Tibial artery (tissue), 4 donors: ENCODE results near the gene SIM1.
A peak's percentile ranks its signal among the peaks of the same experiment; 100 is the strongest.

ENCODE experiments used
- DNase-seq, 2 donors: peaks; one replicate each; pipeline ENCODE4 v3.0.0-alpha.2; 2019
- H3K27ac ChIP-seq, 2 donors: fragments of 200-600 bp; sonication (generic) in 1 of 2; 1 replicate in 1 of 2; 2 replicates in 1 of 2; pipeline ENCODE4 v1.5.1; 2018 to 2019; ENCODE audit warnings: mild to moderate bottlenecking in 1 of 2
- H3K27me3 ChIP-seq, 2 donors: fragments of 200-600 bp; sonication (generic) in 1 of 2; one replicate each; pipeline versions ENCODE4 v1.5.1 to v1.6.0; 2016 to 2019
- H3K36me3 ChIP-seq, 3 donors: fragments of 200-600 bp; sonication (generic) in 2 of 3; one replicate each; pipeline ENCODE4 v1.5.1; 2016 to 2019; ENCODE audit warnings: mild to moderate bottlenecking in 2 of 3
- H3K4me1 ChIP-seq, 4 donors: fragments of 200-600 bp; sonication (generic) in 2 of 4; 1 replicate in 3 of 4; 2 replicates in 1 of 4; pipeline ENCODE4 v1.5.1; 2016 to 2019
- H3K4me3 ChIP-seq, 2 donors: fragments of 200-600 bp; sonication (generic) in 1 of 2; 1 replicate in 1 of 2; 2 replicates in 1 of 2; pipeline ENCODE4 v1.5.1; 2018 to 2019; ENCODE audit warnings: mild to moderate bottlenecking in 2 of 2
- H3K9me3 ChIP-seq, 3 donors: fragments of 200-600 bp; sonication (generic) in 1 of 3; one replicate each; pipeline ENCODE4 v1.5.1; 2016 to 2019
- intact Hi-C: fragments of 100-400 bp; cut with DNase I; formaldehyde crosslinking; loops from one replicate; pipeline ENCODE4 v1.15.0; 2023; ENCODE audit warnings: low total_unique reads
- TF ChIP-seq, protein P1 (sequence below), 2 experiments: fragments of 200-600 bp in 1 of 2; fragments of 450-650 bp in 1 of 2; IDR thresholded peaks; one replicate each; pipeline ENCODE4 v1.5.1; 2017 to 2019; ENCODE audit warnings: antibody characterized with exemption in 2 of 2, mild to moderate bottlenecking in 1 of 2, moderate library complexity in 1 of 2

The SIM1 gene

DNA sequence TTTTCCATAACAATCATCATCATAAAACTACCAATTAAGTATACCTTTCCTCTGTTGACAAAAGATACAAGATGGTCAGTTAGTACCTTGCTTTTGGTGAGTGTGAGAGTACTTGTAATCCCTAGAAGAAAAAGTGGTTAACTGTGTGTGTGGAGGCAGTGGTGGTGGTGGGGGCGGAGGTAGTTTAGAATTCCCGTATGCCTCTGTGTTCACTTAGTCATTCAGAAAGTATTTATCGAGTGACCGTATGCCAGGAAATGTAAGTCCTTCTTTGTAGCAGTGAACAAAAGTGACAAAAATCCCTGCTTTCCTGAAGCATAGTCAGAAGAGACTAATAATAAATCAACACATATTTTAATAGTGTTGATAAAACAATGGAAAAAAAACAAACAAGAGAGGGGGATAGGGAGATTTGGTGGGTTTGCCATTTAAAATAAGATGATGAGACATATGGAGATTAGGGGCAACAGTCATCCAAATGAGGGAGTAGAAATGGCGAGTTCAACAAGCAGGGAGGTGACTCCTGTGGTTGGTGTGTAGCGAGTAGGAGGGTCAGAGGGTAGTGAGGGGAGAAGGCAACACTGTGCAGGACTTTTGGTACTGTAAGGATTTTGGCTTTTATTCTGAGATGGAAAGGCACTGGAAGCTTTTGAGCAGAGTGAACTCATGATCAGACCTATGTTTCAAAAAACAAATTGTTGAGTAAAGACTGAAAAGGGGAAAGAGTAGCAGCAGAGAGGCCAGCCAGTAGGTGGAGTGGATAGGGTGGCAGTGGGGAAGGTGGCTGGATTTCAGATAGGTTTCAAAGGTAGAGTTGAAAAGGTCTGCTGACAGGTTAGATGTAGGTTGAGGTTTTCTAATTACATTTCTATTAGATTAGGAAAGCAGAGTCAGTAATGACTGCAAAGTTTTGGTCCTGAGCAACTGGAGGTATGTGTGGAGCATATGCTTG is 40.3 kb upstream of the SIM1 start:
- no peak for DNase-seq
- intact Hi-C loops: no loop called here
- H3K27ac ChIP-seq: peak overlapping the region; percentile 54 to 57

DNA sequence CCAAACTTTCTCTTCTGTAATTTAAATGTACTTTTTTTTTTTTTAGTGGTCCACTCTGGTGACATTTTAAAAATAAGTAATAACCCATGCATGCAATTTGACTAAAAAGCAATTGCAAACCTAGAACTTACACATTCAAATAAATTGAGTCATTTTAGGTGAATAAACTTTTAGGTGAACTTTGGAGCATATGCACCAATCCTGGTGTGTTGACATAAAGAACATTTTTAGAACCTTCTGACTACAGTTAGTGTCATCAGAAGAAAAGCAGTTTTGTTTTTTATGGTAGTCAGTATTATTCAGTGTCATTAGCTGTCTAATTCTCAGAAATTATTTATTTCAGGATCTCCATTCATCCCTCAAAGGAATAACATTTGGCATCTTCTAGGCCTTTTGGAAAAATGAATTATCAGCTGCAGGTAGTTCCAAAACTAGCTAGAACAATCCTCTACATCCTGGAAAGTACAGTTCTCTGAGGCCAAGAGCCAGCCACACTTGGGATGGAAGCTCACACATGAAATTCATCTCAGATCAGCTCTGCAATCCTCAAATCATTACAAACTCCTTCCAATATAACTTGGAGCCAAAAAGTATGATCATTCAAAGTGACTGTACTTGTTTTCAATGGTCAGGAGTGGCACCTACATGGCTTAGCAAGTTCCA is 38.5 kb upstream of the SIM1 start:
- no peak overlapping the region for H3K4me3 ChIP-seq
- DNase-seq: no peak
- TF ChIP-seq, protein P1, sequence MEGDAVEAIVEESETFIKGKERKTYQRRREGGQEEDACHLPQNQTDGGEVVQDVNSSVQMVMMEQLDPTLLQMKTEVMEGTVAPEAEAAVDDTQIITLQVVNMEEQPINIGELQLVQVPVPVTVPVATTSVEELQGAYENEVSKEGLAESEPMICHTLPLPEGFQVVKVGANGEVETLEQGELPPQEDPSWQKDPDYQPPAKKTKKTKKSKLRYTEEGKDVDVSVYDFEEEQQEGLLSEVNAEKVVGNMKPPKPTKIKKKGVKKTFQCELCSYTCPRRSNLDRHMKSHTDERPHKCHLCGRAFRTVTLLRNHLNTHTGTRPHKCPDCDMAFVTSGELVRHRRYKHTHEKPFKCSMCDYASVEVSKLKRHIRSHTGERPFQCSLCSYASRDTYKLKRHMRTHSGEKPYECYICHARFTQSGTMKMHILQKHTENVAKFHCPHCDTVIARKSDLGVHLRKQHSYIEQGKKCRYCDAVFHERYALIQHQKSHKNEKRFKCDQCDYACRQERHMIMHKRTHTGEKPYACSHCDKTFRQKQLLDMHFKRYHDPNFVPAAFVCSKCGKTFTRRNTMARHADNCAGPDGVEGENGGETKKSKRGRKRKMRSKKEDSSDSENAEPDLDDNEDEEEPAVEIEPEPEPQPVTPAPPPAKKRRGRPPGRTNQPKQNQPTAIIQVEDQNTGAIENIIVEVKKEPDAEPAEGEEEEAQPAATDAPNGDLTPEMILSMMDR (IDR thresholded peaks at IDR 0.05): no peak
- H3K9me3 ChIP-seq: no peaks in the 10 kb centered on the region
- intact Hi-C loops: no loop called here
- H3K4me1 ChIP-seq: peaks cover 0 to 29% (median 13%) of the 10 kb centered on the region in 4 donors
- no peaks in the 10 kb centered on the region for H3K27me3 ChIP-seq
- H3K36me3 ChIP-seq: peaks cover 0 to under 1% (median 0%) of the 10 kb centered on the region in 3 donors
- H3K27ac ChIP-seq: peak overlapping the region; percentile 54 to 57

More for the DNA sequence above, 40.3 kb upstream of the SIM1 start:
- Histone ChIP-seq H3K36me3 (peaks cover 4 to 17% (median 14%) of the 10 kb centered on the region in 3 donors), H3K27me3 (no peaks in the 10 kb centered on the region), H3K9me3 (no peaks in the 10 kb centered on the region), H3K4me1 (peaks cover 0 to 29% (median 13%) of the 10 kb centered on the region in 4 donors), H3K4me3 (no peak overlapping the region)
- TF ChIP-seq, protein P1 (IDR thresholded peaks at IDR 0.05): no peak

DNA sequence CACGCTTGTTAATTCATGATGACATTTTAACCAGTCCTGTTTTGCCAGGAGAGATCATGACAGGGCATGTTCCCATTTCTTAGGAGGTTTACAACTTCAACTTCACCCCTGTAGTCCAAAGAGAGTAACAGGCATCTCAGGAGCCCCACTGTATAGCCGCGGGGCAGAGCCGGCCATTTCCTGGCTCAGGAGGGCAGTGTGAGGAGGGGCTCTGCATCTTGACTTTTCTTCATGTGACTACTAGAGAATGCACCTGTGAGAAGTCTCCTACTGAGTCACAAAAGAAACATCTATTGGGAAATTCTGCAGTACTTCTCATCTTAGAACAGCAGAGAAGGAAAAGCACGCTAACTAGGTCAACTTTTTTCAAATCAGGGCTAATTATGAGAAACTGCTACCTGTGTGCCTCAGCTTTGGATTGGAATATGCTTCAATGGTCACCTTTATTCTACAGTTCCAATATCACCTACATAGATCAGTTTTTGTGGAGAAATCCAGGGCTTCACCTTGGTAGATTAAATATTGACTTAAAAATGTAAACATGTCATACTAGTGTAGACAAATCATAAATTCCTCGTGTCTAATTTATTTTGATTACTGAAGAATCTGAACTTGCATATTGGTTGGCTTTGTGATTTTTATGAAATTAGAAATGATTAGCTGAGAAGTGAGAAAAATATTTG is 28.6 kb upstream of the SIM1 start:
- Histone ChIP-seq H3K4me3 (no peak overlapping the region), H3K9me3 (no peaks in the 10 kb centered on the region), H3K27ac (no peak overlapping the region), H3K4me1 (no peaks in the 10 kb centered on the region), H3K36me3 (no peaks in the 10 kb centered on the region), H3K27me3 (peaks cover 0 to 13% of the 10 kb centered on the region in 2 donors)
- TF ChIP-seq, protein P1 (IDR thresholded peaks at IDR 0.05): no peak
- intact Hi-C loops: no loop called here
- no peak for DNase-seq

DNA sequence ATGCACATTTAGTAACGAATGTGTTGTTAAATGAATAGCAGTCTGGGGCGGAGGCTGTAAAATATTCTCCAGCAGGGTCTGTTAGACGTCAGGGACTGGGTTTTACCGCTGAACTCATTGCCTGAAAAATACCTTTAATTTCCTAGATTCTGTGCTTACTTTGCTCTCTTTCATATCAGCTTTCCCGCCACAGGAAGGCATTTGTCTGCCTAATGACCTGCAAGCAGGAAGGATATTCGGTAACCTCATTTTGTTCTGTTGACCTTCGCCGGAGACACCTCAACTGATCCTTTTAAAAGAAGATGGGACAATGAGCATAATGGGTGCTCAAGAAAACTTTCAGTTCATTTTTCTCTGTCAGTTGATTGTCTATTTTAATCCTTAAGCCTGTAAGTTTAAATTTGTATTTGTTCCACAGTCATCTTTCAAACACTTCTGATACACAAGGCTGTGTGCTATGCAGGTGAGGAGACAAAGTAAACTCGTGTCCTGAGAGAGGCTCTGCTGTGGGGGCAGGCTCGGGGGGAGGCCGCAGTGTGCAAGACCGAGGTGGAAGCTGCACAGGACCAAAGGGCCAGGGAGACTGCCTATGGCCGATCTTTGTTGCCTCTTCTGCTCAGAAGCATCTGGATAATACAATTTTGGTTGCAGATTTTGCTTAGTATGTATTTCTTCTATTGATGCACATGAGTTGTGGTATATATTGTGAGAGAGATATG is 27.4 kb upstream of the SIM1 start:
- DNase-seq: no peak
- no peak overlapping the region for H3K27ac ChIP-seq
- H3K4me3 ChIP-seq: no peak overlapping the region
- TF ChIP-seq, protein P1 (IDR thresholded peaks at IDR 0.05): no peak
- H3K27me3 ChIP-seq: peaks cover 0 to 13% of the 10 kb centered on the region in 2 donors
- H3K36me3 ChIP-seq: no peaks in the 10 kb centered on the region
- intact Hi-C loops: no loop called here
- H3K9me3 ChIP-seq: no peaks in the 10 kb centered on the region
- H3K4me1 ChIP-seq: no peaks in the 10 kb centered on the region

DNA sequence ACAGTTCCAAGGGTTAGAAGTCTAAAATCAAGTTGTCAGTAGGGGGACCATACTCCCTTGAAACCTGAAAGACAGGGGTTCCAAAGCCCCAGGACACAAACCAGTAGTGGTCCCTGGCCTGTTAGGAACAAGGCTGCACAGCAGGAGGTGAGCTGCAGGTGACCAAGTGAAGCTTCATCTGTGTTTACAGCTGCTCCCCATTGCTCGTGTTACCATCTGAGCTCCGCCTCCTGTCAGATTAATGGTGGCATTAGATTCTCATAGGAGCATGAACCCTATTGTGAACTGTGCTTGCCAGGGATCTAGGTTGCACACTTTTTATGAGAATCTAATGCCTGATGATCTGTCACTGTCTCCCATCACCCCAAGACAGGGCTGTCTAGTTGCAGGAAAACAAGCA is 25.3 kb upstream of the SIM1 start:
- H3K9me3 ChIP-seq: no peaks in the 10 kb centered on the region
- DNase-seq: no peak
- intact Hi-C loops: no loop called here
- H3K36me3 ChIP-seq: no peaks in the 10 kb centered on the region
- no peak overlapping the region for H3K27ac ChIP-seq
- peaks cover 0 to 13% of the 10 kb centered on the region in 2 donors for H3K27me3 ChIP-seq
- TF ChIP-seq, protein P1 (IDR thresholded peaks at IDR 0.05): no peak
- H3K4me3 ChIP-seq: no peak overlapping the region
- no peaks in the 10 kb centered on the region for H3K4me1 ChIP-seq
